ENCODE results near the gene PRKAG1. TPM values are rescaled to one million over a fixed set of nuclear protein-coding genes. Genes with fewer than 3 reads are reported as not detected.

Gene PRKAG1
- total RNA-seq, 1 donor from 2014 or later, result 24.0 TPM

DNA sequence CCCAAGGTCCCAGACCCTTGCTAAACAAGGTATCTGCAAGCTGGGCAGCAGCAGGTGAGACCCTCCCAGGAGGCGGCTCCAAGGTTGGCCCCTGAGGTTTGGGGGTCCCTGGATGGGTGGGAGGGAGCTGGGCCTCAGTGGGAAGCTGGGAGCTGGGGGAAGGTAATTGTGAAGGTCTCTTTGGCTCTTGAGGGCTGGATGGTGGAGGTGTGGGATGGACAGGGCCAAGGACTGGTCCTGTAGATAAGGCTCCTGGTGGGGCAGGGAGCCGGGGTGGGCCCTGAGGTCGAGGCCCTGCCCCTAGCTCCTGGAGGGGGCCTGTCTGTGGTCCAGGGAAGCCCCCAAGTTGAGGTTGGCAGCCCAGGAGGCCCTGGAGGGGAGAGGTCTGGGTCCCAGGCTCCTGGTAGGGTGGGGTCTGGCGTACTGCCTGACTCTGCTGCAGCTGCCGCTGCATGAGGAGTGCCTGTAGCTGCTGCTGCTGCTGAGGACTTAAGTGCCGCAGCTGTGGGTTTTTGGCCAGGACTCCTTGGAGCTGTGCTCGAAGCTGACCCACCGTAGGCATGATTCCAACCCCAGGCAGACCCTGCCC is 13.1 kb upstream of the PRKAG1 start:
- no peak overlapping the region for H3K27ac Mint-ChIP-seq (ENCODE audit: unreplicated experiment)
- H3K4me1 Mint-ChIP-seq (ENCODE audit: unreplicated experiment), result no peaks in the 10 kb centered on the region
- H3K9me3 Mint-ChIP-seq (ENCODE audit: unreplicated experiment), result no peaks in the 10 kb centered on the region
- peaks cover 22% of the 10 kb centered on the region for H3K27me3 Mint-ChIP-seq (ENCODE audit: unreplicated experiment)
- H3K4me3 Mint-ChIP-seq (ENCODE audit: unreplicated experiment), result no peak overlapping the region
- TF ChIP-seq, protein P1, sequence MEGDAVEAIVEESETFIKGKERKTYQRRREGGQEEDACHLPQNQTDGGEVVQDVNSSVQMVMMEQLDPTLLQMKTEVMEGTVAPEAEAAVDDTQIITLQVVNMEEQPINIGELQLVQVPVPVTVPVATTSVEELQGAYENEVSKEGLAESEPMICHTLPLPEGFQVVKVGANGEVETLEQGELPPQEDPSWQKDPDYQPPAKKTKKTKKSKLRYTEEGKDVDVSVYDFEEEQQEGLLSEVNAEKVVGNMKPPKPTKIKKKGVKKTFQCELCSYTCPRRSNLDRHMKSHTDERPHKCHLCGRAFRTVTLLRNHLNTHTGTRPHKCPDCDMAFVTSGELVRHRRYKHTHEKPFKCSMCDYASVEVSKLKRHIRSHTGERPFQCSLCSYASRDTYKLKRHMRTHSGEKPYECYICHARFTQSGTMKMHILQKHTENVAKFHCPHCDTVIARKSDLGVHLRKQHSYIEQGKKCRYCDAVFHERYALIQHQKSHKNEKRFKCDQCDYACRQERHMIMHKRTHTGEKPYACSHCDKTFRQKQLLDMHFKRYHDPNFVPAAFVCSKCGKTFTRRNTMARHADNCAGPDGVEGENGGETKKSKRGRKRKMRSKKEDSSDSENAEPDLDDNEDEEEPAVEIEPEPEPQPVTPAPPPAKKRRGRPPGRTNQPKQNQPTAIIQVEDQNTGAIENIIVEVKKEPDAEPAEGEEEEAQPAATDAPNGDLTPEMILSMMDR (IDR thresholded peaks at IDR 0.05; ENCODE audit: unreplicated experiment), result no peak
- H3K36me3 Mint-ChIP-seq (ENCODE audit: low read depth, unreplicated experiment), result peaks cover 61% of the 10 kb centered on the region
- DNase-seq (ENCODE audit: low spot score), result no peak

DNA sequence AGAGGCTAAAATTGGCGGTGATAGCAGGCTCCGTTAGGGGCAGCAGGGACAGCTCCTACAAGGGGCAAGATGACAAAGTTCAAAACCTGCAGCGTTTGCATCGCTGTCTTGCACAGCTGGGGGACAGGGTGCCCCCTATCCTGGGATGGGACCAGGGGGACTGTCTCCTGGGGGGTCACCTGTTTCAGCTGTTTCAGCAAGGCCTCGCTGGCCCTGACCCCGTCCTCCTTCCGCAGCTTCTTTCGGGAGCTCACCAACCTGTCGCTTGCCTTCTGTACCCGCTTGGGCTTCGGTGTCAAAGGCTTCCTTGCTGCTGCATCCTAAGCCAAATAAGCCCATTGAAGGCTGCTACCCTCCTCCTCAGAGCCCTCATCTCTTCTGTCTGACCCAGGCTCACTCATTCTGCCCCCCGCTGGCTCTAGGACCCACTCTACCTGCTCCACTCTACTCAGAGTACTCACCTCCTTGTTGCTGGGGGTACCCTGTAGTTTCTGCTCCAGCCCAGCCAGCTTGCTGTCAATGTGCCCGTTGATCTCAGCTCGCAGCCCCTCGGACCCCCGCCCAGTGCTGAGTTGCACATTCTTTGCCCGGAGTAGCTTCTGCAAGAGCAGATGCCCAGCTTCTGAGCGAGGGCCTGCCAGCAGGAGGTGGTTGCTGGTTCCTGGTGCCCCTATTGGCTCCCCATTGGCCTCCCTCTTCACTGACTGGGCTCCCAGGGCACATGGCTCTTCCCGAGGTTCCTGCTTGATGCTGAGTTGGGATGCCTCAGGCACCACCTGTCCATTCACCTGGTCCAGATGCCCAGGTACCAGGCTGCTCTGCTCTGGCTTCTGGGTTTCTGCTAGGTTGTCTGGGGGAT is 12.4 kb upstream of the PRKAG1 start:
- Mint-ChIP-seq H3K36me3 (ENCODE audit: low read depth, unreplicated experiment) (peaks cover 57% of the 10 kb centered on the region), H3K9me3 (ENCODE audit: unreplicated experiment) (no peaks in the 10 kb centered on the region), H3K4me3 (ENCODE audit: unreplicated experiment) (peak overlapping the region; percentile 39), H3K4me1 (ENCODE audit: unreplicated experiment) (no peaks in the 10 kb centered on the region), H3K27me3 (ENCODE audit: unreplicated experiment) (peaks cover 22% of the 10 kb centered on the region), H3K27ac (ENCODE audit: unreplicated experiment) (no peak overlapping the region)
- TF ChIP-seq, protein P1 (IDR thresholded peaks at IDR 0.05; ENCODE audit: unreplicated experiment), result no peak
- DNase-seq (ENCODE audit: low spot score), result no peak

DNA sequence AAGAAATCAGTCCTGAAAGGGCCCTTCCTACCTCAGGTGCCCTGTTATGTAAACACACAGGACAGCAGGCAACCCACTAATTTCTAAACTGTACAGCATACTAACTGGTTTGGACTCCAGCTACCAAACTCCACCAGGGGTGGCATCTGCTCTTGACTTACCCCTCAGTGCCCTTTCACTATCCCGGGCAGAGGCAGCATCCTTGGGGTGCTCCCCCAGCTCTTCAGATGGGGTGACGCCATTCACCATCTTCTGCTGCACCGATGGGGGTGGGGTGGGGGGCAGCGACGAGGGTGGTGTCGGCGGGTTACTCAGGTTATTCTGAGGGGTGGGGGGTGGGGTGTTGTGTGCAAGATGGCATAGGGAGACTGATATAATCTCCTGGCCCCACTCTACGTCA is 11.5 kb upstream of the PRKAG1 start:
- H3K9me3 Mint-ChIP-seq (ENCODE audit: unreplicated experiment), result no peaks in the 10 kb centered on the region
- H3K27ac Mint-ChIP-seq (ENCODE audit: unreplicated experiment), result peak overlapping the region; percentile 64
- peak overlapping the region; percentile 69 for H3K4me3 Mint-ChIP-seq (ENCODE audit: unreplicated experiment)
- no peaks in the 10 kb centered on the region for H3K4me1 Mint-ChIP-seq (ENCODE audit: unreplicated experiment)
- peaks cover 22% of the 10 kb centered on the region for H3K27me3 Mint-ChIP-seq (ENCODE audit: unreplicated experiment)
- TF ChIP-seq, protein P1 (IDR thresholded peaks at IDR 0.05; ENCODE audit: unreplicated experiment), result no peak
- peaks cover 55% of the 10 kb centered on the region for H3K36me3 Mint-ChIP-seq (ENCODE audit: low read depth, unreplicated experiment)
- no peak for DNase-seq (ENCODE audit: low spot score)

DNA sequence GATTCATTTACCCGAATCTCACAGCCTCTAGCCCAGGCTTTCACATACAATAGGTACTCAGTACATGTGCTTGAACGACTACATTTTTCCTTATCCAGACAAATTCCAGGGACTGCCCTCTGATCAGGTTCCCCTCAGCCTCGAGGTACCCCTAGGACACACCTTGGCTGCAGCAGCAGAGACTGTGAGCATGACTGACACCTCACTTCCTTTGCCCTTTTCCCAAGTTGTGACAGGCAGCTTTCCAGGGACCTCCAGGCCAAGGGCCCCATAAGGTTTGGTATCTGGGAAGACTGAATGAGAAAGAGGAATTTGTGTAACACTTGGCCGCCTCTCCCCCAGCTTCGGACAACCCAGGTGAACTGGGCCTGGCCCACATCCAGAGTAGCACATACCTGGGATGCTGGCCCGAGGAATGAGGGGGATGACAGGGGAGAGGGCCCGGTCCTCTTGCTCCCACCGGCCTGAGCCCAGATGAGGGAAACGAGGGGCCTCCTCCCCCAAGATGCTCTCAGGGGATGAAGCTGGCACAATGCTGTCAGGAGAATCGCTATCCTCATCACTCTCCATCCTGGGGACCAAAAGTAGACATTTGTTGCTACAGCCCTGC is 10.2 kb upstream of the PRKAG1 start:
- H3K4me1 Mint-ChIP-seq (ENCODE audit: unreplicated experiment), result no peaks in the 10 kb centered on the region
- TF ChIP-seq, protein P1 (IDR thresholded peaks at IDR 0.05; ENCODE audit: unreplicated experiment), result no peak
- peaks cover 22% of the 10 kb centered on the region for H3K27me3 Mint-ChIP-seq (ENCODE audit: unreplicated experiment)
- no peak overlapping the region for H3K27ac Mint-ChIP-seq (ENCODE audit: unreplicated experiment)
- H3K36me3 Mint-ChIP-seq (ENCODE audit: low read depth, unreplicated experiment), result peaks cover 49% of the 10 kb centered on the region
- no peak overlapping the region for H3K4me3 Mint-ChIP-seq (ENCODE audit: unreplicated experiment)
- DNase-seq (ENCODE audit: low spot score), result no peak
- no peaks in the 10 kb centered on the region for H3K9me3 Mint-ChIP-seq (ENCODE audit: unreplicated experiment)
